HepG2 (cell line): ENCODE results near the gene UBE2E1. TPM values are rescaled to one million over a fixed set of nuclear protein-coding genes. Genes with fewer than 3 reads are reported as not detected.
A peak's percentile ranks its signal among the peaks of the same experiment; 100 is the strongest.

Experiments used
- CAMTA2 ChIP-seq: sonication (generic); formaldehyde crosslinking; IDR thresholded peaks from 2 replicates; pipeline ENCODE4 v1.4.0; 2020; ENCODE audit warnings: mild to moderate bottlenecking, missing genetic modification reagents, borderline replicate concordance
- EHMT2 ChIP-seq: fragments of 200-600 bp; sonication (generic); IDR thresholded peaks from 2 replicates; pipeline ENCODE4 v1.7.0; 2017; ENCODE audit warnings: antibody characterized with exemption, low read depth, low read length, borderline replicate concordance
- ETV6 ChIP-seq: sonication (generic); formaldehyde crosslinking; conservative IDR thresholded peaks from 2 replicates; pipeline ENCODE4 v1.4.0; 2020; ENCODE audit warnings: missing genetic modification reagents
- GZF1 ChIP-seq: sonication (generic); formaldehyde crosslinking; IDR thresholded peaks from 2 replicates; pipeline ENCODE4 v1.5.1; 2020; ENCODE audit warnings: mild to moderate bottlenecking, missing genetic modification reagents
- KDM6A ChIP-seq: IDR thresholded peaks from 2 replicates; pipeline ENCODE4 v1.6.1; 2016; ENCODE audit warnings: low read depth
- KMT2B ChIP-seq: IDR thresholded peaks from 2 replicates; pipeline ENCODE4 v1.6.1; 2016; ENCODE audit warnings: missing genetic modification reagents, missing compliant biosample characterization
- MAFG ChIP-seq: sonication (generic); formaldehyde crosslinking; IDR thresholded peaks from 2 replicates; pipeline ENCODE4 v1.5.1; 2020; ENCODE audit warnings: mild to moderate bottlenecking, missing genetic modification reagents
- NR3C1 ChIP-seq: sonication (generic); formaldehyde crosslinking; IDR thresholded peaks from 2 replicates; pipeline ENCODE4 v1.4.0; 2020; ENCODE audit warnings: missing genetic modification reagents
- PAF1 ChIP-seq: IDR thresholded peaks from 2 replicates; pipeline ENCODE4 v1.6.1; 2016; ENCODE audit warnings: missing genetic modification reagents, missing compliant biosample characterization
- PHF20 ChIP-seq: sonication (generic); formaldehyde crosslinking; IDR thresholded peaks from 2 replicates; pipeline ENCODE4 v1.5.0; 2020; ENCODE audit warnings: mild to moderate bottlenecking, missing genetic modification reagents
- PTBP1 ChIP-seq: fragments of 200-400 bp; formaldehyde crosslinking; IDR thresholded peaks from 2 replicates; pipeline ENCODE4 v1.6.1; 2018; ENCODE audit warnings: low read length, low read depth; ENCODE audit not compliant: poor library complexity, severe bottlenecking
- STAT5B ChIP-seq: sonication (generic); formaldehyde crosslinking; IDR thresholded peaks from 2 replicates; pipeline ENCODE4 v1.4.0; 2020; ENCODE audit warnings: missing genetic modification reagents
- XRCC5 ChIP-seq: fragments of 200-400 bp; formaldehyde crosslinking; optimal IDR thresholded peaks from 2 replicates; pipeline ENCODE3; 2017; ENCODE audit warnings: mild to moderate bottlenecking, low read length
- ZNF253 ChIP-seq: sonication (generic); formaldehyde crosslinking; IDR thresholded peaks from 2 replicates; pipeline ENCODE4 v1.8.0; 2022; ENCODE audit warnings: mild to moderate bottlenecking, missing genetic modification reagents, borderline replicate concordance
- ZNF276 ChIP-seq: sonication (generic); formaldehyde crosslinking; IDR thresholded peaks from 2 replicates; pipeline ENCODE4 v1.4.0; 2020; ENCODE audit warnings: mild to moderate bottlenecking, low read depth, missing genetic modification reagents
- ZNF354B ChIP-seq: sonication (generic); formaldehyde crosslinking; IDR thresholded peaks from 2 replicates; pipeline ENCODE4 v1.8.0; 2022; ENCODE audit warnings: mild to moderate bottlenecking, missing genetic modification reagents
- ZNF564 ChIP-seq: sonication (generic); formaldehyde crosslinking; IDR thresholded peaks from 2 replicates; pipeline ENCODE4 v1.8.1; 2023; ENCODE audit warnings: mild to moderate bottlenecking, missing genetic modification reagents
- ZNF674 ChIP-seq: sonication (generic); formaldehyde crosslinking; IDR thresholded peaks from 2 replicates; pipeline ENCODE4 v1.5.0; 2020; ENCODE audit warnings: low read depth, mild to moderate bottlenecking, missing genetic modification reagents
- ZNF691 ChIP-seq: sonication (generic); formaldehyde crosslinking; IDR thresholded peaks from 2 replicates; pipeline ENCODE4 v1.4.0; 2020; ENCODE audit warnings: missing genetic modification reagents, low read depth, mild to moderate bottlenecking, borderline replicate concordance
- polyA plus RNA-seq, 8 experiments: library from polyadenylated mRNA; depleted of rRNA in 3 of 8; stranded (reverse) in 7 of 8; unstranded in 1 of 8; fragments of >200 nt; fragmentation: Illumina TruSeq in 4 of 8; extraction: Trizol in 4 of 8; gene quantifications; 2 replicates each; pipeline versions ENCODE4 v1.2.1 to v1.2.3, GENCODE V29; 2011 to 2016; ENCODE audit warnings: low read depth in 4 of 8, missing spikeins in 1 of 8, mixed read lengths in 1 of 8; ENCODE audit not compliant: insufficient read depth in 1 of 8
- total RNA-seq, 5 experiments: library from RNA; depleted of rRNA; stranded (reverse); fragments of >200 nt; fragmentation: Illumina TruSeq; extraction: Trizol; gene quantifications; 2 replicates each; pipeline ENCODE4 v1.2.3, GENCODE V29; 2016; ENCODE audit warnings: low read depth in 1 of 5
- TF ChIP-seq, protein P1 (sequence below), 2 experiments: sonication (generic) in 1 of 2; formaldehyde crosslinking in 1 of 2; IDR thresholded peaks; 2 replicates each; pipeline versions ENCODE4 v1.4.0 to v1.6.1; 2016 to 2020; ENCODE audit warnings: borderline replicate concordance in 1 of 2, low read depth in 1 of 2, mild to moderate bottlenecking in 1 of 2, missing genetic modification reagents in 1 of 2
- TF ChIP-seq, protein P2 (sequence below): sonication (generic); formaldehyde crosslinking; IDR thresholded peaks from 2 replicates; pipeline ENCODE4 v1.5.0; 2020; ENCODE audit warnings: missing genetic modification reagents

UBE2E1 gene
- total and polyA plus RNA-seq, 2 of the 13 experiments (the other 11 are each of a cell fraction or from before 2014, with no cell fraction given) = 55.4 to 61.8 TPM

DNA sequence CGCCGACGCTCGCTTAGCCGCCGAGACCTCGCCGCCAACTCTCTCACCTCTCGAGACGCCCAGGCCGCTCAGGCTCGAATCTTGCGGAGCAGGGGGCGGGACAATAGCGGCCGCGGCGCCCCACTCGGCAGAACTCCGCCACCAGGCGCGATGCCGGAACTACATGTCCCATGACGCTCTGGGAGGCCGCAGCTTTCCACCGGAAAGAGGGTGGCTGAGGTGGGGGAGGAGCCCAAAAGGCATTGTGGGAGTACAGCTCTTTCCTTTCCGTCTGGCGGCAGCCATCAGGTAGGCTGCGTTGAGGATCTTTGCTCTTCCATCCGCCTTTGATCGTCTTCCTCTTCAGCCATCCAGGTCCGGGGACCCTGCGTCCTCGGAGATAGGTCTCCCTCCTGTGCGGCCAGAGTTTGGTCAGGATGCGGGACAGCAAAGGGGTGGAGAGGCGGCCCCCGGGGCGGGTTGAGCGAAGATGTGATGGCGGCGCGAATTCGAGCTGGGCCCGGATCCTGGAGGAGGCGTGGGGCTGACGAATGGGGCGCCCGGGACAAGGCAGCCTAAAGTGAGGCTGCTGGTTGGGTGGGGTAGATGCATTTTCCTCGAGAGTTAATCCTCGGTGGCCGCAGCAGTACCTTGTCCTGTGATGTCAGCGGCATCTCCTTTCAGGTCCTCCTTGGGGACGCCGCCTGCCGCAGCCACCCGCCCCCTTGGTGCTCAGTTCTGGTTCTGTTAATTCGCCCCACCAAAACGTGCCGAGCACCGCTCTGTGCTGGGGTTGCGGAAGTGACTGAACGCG is 111.3 kb downstream of the UBE2E1 start, which contains the start of the genes NKIRAS1 and RPL15 (continued):
- TF ChIP-seq, protein P1, sequence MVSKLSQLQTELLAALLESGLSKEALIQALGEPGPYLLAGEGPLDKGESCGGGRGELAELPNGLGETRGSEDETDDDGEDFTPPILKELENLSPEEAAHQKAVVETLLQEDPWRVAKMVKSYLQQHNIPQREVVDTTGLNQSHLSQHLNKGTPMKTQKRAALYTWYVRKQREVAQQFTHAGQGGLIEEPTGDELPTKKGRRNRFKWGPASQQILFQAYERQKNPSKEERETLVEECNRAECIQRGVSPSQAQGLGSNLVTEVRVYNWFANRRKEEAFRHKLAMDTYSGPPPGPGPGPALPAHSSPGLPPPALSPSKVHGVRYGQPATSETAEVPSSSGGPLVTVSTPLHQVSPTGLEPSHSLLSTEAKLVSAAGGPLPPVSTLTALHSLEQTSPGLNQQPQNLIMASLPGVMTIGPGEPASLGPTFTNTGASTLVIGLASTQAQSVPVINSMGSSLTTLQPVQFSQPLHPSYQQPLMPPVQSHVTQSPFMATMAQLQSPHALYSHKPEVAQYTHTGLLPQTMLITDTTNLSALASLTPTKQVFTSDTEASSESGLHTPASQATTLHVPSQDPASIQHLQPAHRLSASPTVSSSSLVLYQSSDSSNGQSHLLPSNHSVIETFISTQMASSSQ (IDR thresholded peaks at IDR 0.05; ENCODE audit: low read depth) = no peak
- TF ChIP-seq, protein P1 (CRISPR knock-in tag; IDR thresholded peaks at IDR 0.05; ENCODE audit: borderline replicate concordance) = peak; percentile 74; the same call in 1 of the 2 replicates
- no peak; the same call in 1 of the 2 replicates for TF ChIP-seq PAF1 (CRISPR knock-in tag)
- no peak for TF ChIP-seq ZNF276 (CRISPR knock-in tag)
- TF ChIP-seq GZF1 (CRISPR knock-in tag) = peak; percentile 24; the same call in 1 of the 2 replicates
- TF ChIP-seq ZNF564 (CRISPR knock-in tag) = no peak; the same call in 1 of the 2 replicates
- TF ChIP-seq STAT5B = peak; percentile 85; the same call in 1 of the 2 replicates
- TF ChIP-seq NR3C1 (CRISPR knock-in tag) = no peak
- TF ChIP-seq, protein P2, sequence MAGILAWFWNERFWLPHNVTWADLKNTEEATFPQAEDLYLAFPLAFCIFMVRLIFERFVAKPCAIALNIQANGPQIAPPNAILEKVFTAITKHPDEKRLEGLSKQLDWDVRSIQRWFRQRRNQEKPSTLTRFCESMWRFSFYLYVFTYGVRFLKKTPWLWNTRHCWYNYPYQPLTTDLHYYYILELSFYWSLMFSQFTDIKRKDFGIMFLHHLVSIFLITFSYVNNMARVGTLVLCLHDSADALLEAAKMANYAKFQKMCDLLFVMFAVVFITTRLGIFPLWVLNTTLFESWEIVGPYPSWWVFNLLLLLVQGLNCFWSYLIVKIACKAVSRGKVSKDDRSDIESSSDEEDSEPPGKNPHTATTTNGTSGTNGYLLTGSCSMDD (CRISPR knock-in tag) = 0 out of 2 replicates have a peak, but pooled peaks have one; percentile 61
- TF ChIP-seq KMT2B (CRISPR knock-in tag) = peak; percentile 87
- peak; percentile 69; the same call in 1 of the 2 replicates for TF ChIP-seq ZNF253
- TF ChIP-seq MAFG (CRISPR knock-in tag) = no peak
- TF ChIP-seq EHMT2 = no peak
- TF ChIP-seq ETV6 (CRISPR knock-in tag) = peak; percentile 48
- peak; percentile 30; the same call in 1 of the 2 replicates for TF ChIP-seq ZNF691
- TF ChIP-seq PHF20 = peak; percentile 79
- 0 out of 2 replicates have a peak, but pooled peaks have one; percentile 79 for TF ChIP-seq ZNF354B
- TF ChIP-seq KDM6A (CRISPR knock-in tag) = no peak
- peak; percentile 53 for TF ChIP-seq XRCC5
- peak; percentile 86; the same call in 1 of the 2 replicates for TF ChIP-seq CAMTA2
- TF ChIP-seq PTBP1 = no peak
- 0 out of 2 replicates have a peak, but pooled peaks have one; percentile 93 for TF ChIP-seq ZNF674 (CRISPR knock-in tag)
